C4-2B (cell line): ENCODE data around the gene SMO.

Experiments used
- H3K27ac ChIP-seq: fragments of 450-650 bp; 2 replicates; pipeline ENCODE4 v1.5.1; 2017
- ZFX ChIP-seq: fragments of 450-650 bp; IDR thresholded peaks from 2 replicates; pipeline ENCODE4 v1.6.1; 2017
- TF ChIP-seq, protein P1 (sequence below): fragments of 450-650 bp; conservative IDR thresholded peaks from 2 replicates; pipeline ENCODE4 v1.5.1; 2017; ENCODE audit warnings: mild to moderate bottlenecking

The SMO gene

DNA sequence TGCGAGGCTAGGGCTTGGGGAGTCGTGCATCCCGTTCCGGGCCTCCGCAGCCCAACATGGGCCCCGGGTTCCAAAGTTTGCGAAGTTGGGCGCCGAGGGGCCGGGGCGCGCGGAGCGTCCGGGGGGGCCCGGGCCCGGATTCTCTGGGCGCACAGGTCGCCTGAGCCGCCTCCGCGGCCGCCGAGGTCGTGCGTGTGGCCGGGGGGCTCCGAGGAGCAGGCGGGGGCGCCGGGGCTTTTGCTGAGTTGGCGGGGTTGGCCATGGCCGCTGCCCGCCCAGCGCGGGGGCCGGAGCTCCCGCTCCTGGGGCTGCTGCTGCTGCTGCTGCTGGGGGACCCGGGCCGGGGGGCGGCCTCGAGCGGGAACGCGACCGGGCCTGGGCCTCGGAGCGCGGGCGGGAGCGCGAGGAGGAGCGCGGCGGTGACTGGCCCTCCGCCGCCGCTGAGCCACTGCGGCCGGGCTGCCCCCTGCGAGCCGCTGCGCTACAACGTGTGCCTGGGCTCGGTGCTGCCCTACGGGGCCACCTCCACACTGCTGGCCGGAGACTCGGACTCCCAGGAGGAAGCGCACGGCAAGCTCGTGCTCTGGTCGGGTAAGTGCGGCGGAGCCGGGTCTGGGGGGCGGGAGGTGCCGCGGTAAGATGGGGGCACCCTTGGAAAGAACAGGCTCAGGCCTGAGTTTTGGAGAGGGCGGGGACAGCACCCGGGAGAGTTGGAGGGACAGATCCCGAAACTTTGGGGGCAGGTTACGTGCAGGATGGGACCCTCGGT lies 643 bp downstream of the SMO start:
- H3K27ac ChIP-seq, result peak overlapping the region; percentile 50
- TF ChIP-seq, protein P1, sequence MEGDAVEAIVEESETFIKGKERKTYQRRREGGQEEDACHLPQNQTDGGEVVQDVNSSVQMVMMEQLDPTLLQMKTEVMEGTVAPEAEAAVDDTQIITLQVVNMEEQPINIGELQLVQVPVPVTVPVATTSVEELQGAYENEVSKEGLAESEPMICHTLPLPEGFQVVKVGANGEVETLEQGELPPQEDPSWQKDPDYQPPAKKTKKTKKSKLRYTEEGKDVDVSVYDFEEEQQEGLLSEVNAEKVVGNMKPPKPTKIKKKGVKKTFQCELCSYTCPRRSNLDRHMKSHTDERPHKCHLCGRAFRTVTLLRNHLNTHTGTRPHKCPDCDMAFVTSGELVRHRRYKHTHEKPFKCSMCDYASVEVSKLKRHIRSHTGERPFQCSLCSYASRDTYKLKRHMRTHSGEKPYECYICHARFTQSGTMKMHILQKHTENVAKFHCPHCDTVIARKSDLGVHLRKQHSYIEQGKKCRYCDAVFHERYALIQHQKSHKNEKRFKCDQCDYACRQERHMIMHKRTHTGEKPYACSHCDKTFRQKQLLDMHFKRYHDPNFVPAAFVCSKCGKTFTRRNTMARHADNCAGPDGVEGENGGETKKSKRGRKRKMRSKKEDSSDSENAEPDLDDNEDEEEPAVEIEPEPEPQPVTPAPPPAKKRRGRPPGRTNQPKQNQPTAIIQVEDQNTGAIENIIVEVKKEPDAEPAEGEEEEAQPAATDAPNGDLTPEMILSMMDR, result no peak
- TF ChIP-seq ZFX, result peak; percentile 75

DNA sequence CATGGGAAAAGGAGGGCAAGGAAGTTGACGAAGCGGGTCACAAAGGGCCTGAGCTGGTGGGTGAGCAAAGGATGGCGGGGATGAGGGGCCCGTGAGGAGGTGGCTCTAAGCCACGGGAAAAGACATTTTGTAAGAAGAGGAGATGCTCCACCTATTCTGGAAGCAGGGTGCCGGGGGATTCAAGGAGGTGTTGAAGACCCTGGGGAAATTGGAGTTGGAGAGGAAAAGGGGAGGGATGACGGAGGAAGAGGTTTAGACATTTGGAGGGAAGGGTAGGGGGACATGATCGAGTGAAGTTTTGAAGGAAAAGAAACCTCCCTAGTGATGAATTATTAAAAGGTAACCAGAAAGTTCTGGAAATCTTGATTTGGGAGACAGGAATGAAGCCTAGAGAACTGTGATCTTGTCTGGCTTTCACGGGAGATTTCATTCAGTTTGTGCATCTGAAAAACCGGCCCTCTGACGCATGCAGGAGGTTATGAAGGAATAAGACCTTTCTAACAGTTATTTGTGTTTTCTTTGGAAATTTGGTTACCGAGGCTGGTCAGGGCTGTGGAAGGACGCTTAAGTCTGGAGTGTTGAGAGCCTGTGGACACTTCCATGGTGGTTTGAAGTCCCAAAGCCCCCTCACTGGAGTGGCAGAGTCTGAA lies 1.4 kb downstream of the SMO start:
- TF ChIP-seq, protein P1, result no peak
- TF ChIP-seq ZFX, result no peak
- peak overlapping the region; percentile 50; the same call in 1 of the 2 replicates for H3K27ac ChIP-seq

DNA sequence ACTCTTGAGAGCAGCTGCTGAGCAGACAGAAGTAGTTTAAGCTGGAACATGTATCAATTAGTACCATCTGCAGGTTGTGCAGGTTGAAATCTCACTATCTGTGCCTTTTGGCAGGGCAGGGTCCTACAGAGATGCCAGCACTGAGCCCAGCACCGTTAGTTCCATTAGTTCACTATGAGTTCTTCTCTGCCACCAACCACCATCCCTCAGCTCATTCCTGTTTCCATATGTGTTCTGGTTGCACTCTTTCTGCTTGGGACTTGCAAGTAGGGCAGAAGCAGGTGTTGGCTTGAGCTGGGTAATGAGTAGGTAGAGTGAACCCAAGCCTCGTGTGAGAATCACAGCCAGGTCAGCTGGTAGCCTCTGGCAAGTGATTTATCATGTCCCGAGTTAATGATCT lies 2.8 kb downstream of the SMO start:
- no peak overlapping the region for H3K27ac ChIP-seq
- no peak for TF ChIP-seq ZFX
- TF ChIP-seq, protein P1, result no peak

DNA sequence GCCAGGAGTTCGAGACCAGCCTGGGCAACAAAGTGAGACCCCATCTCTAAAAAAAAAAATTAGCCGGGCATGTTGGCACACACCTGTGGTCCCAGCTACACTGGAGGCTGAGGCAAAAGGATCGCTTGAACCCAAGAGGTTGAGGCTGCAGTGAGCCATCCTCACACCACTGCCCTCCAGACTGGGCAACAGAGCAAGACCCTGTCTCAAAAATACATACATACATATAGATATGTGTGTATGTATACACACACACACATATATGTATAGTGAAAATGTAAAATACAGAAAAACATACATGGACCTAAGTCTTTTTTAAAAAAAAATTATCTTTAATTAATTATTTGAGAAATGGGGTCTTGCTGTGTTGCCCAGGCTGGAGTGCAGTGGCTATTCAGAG lies 5.5 kb downstream of the SMO start:
- no peak overlapping the region for H3K27ac ChIP-seq
- no peak for TF ChIP-seq ZFX
- TF ChIP-seq, protein P1, result no peak

DNA sequence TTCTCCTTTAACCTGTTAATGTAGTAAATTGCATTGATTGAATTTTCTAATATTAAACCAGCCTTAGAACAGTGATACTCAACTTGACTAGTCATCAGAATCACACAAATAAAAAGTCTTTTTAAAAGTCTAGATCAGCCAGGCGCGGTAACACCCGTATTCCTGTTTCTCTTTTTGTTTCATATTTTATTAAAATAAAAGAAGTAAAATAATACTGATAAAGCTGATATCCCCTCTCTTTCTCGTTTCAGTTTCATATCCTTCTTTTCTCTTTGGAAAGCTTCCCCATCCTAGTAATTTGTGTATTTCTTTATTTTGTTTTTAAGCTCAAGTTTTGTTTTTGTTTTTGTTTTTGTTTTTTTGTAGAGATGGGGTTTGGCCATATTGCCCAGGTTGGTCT lies 9.3 kb downstream of the SMO start:
- no peak overlapping the region for H3K27ac ChIP-seq
- no peak for TF ChIP-seq ZFX
- TF ChIP-seq, protein P1, result no peak

DNA sequence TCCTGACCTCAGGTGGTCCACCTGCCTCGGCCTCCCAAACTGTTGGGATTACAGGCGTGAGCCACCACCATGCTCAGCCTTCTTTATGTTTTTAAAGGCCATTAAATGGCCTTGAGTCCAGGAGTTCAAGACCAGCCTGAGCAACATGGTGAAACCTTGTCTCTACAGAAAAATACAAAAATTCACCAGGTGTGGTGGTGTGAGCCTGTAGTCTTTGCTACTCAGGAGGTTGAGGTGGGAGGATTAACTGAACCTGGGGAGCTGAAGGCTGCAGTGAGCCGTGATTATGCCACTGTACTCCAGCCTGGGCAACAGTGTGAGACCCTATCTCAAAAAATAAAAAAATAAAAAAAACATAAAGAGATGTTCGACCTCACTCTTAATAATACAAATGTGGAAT lies 11.0 kb downstream of the SMO start:
- no peak overlapping the region for H3K27ac ChIP-seq
- TF ChIP-seq ZFX, result no peak
- TF ChIP-seq, protein P1, result no peak

DNA sequence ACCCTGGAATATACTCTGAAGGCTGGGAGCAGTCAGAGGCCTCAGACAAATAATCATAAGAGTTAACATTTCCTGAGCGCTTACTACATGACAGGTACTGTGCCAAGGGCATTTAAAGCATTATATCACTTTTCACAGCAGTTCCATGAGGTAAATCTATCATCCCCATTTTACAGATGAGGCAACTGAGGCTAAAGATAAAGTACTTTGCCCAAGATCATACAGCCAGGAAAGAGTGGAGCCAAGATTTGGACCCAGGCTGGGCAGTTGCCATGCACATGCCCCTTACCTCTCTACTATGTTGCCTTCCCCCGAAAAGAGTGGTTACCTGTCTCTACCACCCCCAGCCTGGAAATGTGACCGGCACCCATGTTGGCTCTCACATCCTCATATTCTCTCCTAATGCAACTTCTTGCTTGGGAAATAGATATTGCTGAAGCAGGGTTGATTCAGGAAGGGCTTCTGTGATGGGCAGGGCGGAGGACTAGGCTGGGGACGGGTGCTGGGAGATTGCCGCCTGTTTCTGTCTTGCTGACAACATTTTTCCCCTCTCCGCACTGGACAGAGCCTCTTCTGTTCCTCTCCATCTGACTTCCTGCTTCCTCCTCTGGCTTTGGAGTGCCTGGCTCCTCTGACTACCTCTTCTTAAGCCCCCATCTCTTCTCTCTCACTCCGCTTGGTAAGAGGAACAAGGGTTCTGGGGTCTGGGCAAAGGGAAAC lies 13.8 kb downstream of the SMO start:
- no peak overlapping the region for H3K27ac ChIP-seq
- TF ChIP-seq, protein P1, result no peak
- no peak for TF ChIP-seq ZFX
